ENCODE data around the gene EXOC6B.

EXOC6B gene

DNA sequence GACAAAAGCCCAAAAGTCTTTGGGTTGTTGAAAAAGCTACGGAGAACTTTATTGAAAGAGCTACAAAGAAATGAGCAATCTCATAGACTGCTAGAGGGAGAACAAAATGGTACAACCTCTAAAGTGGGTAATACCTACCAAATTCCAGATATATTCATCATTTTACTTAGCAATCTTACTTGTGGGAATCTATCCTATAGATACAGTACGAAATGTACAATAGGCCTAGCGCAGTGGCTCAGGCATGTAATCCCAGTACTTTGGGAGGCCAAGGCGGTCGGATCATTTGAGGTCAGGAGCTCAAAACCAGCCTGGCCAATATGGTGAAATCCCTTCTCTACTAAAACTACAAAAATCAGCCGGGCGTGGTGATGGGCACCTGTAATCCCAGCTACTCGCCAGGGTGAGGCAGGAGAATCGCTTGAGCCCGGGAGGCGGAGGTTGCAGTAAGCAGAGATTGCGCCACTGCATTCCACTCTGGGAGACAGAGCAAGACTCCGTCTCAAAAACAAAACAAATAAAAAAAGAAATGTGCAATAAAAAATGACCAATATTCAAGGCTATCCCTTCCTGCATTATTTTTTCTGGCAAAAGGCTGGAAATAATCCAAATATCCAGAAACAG is 10.1 kb downstream of the EXOC6B start:
- TF ChIP-seq, protein P1, sequence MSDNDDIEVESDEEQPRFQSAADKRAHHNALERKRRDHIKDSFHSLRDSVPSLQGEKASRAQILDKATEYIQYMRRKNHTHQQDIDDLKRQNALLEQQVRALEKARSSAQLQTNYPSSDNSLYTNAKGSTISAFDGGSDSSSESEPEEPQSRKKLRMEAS (IDR thresholded peaks at IDR 0.05) = no peak
- TF ChIP-seq CEBPB (IDR thresholded peaks at IDR 0.05) = peak; percentile 60

DNA sequence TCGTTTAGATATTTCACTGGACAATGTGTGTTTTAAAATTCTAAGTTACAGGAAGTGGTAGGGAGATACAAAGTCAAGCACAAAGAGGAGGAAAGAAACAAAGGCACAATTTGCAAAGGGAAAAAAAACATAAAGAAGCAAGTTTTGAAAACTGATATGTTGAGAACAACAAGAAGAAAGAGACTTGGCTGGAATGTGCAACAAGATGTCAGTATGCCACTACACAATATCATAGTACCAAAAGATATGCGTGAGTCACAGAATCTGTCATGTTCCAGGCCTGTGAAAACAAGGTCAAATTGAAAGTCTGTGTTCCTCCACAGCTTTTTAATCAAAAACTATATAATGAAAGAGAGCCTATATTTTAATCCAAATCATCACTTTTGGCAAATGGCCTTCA is 12.0 kb downstream of the EXOC6B start:
- TF ChIP-seq CEBPB (IDR thresholded peaks at IDR 0.05) = no peak
- no peak for TF ChIP-seq RAD21 (IDR thresholded peaks at IDR 0.05; ENCODE audit: low read depth)
- no peak for TF ChIP-seq TCF12 (IDR thresholded peaks at IDR 0.05; ENCODE audit: low read depth)
- TF ChIP-seq EGR1 (IDR thresholded peaks at IDR 0.05) = no peak
- TF ChIP-seq EP300 (IDR thresholded peaks at IDR 0.05; ENCODE audit: borderline replicate concordance) = no peak
- no peak for TF ChIP-seq FOXM1 (IDR thresholded peaks at IDR 0.05; ENCODE audit: borderline replicate concordance, low read depth)
- TF ChIP-seq TEAD4 (IDR thresholded peaks at IDR 0.05) = no peak
- TF ChIP-seq REST (IDR thresholded peaks at IDR 0.05; ENCODE audit: low read depth) = no peak

- TF ChIP-seq YY1 (IDR thresholded peaks at IDR 0.05; ENCODE audit: low read depth) (no peak), TCF12 (IDR thresholded peaks at IDR 0.05; ENCODE audit: low read depth) (no peak), RAD21 (IDR thresholded peaks at IDR 0.05; ENCODE audit: low read depth) (no peak), CREB1 (IDR thresholded peaks at IDR 0.05; ENCODE audit: low read depth) (no peak), USF1 (IDR thresholded peaks at IDR 0.05) (no peak), TAF1 (IDR thresholded peaks at IDR 0.05; ENCODE audit: low read depth) (no peak), EGR1 (IDR thresholded peaks at IDR 0.05) (no peak), FOXM1 (IDR thresholded peaks at IDR 0.05; ENCODE audit: borderline replicate concordance, low read depth) (no peak), CEBPB (IDR thresholded peaks at IDR 0.05) (no peak), REST (IDR thresholded peaks at IDR 0.05; ENCODE audit: low read depth) (no peak), NFIC (IDR thresholded peaks at IDR 0.05) (no peak), ZBTB7A (IDR thresholded peaks at IDR 0.05; ENCODE audit: low read depth) (no peak), EP300 (IDR thresholded peaks at IDR 0.05; ENCODE audit: borderline replicate concordance) (no peak)
Measured at GRCh38 chr2:72810165-72810564, 15.7 kb downstream of the EXOC6B start.

- TF ChIP-seq USF1 (IDR thresholded peaks at IDR 0.05) (no peak), RAD21 (IDR thresholded peaks at IDR 0.05; ENCODE audit: low read depth) (no peak), ZBTB7A (IDR thresholded peaks at IDR 0.05; ENCODE audit: low read depth) (no peak), NFIC (IDR thresholded peaks at IDR 0.05) (no peak), TCF12 (IDR thresholded peaks at IDR 0.05; ENCODE audit: low read depth) (no peak)
Measured at GRCh38 chr2:72809095-72809494, 16.7 kb downstream of the EXOC6B start.

GRCh38 chr2:72806280-72806945 is 19.4 kb downstream of the EXOC6B start:
- no peak for TF ChIP-seq YY1 (IDR thresholded peaks at IDR 0.05; ENCODE audit: low read depth)
- no peak for TF ChIP-seq EP300 (IDR thresholded peaks at IDR 0.05; ENCODE audit: borderline replicate concordance)
- no peak for TF ChIP-seq TAF1 (IDR thresholded peaks at IDR 0.05; ENCODE audit: low read depth)

DNA sequence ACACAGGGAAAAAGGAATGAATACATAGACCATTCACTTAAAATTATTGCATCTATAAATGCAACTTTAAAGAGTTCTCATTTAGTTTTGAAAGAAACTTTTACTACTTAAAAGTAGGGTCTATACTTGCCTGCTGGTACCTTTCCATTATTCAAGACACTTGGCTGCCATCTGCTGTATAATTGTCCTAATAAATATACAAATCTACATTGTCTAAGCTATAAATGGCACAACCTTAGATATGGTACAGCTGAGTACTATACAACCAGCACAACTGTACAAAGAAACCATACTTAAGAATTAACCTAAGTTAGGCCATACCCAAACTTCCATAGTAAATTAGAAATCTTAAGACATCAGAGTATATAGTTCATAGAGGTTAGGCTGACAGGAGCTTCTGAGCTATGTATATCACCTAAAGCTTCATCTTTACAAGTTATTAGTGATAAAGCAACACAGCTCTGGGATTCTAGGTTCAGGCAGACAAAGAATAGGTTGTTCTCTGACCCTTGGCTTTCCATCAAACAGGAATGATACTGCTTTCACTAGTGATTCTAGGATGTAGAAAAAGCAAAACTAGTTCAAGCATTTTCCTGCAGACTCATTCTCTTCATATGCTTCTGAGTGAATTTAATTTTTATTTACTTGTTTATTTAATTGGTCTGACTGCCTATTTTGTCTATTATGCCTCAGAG is 22.1 kb downstream of the EXOC6B start:
- TF ChIP-seq FOXM1 (IDR thresholded peaks at IDR 0.05; ENCODE audit: borderline replicate concordance, low read depth) (no peak), TAF1 (IDR thresholded peaks at IDR 0.05; ENCODE audit: low read depth) (no peak), EGR1 (IDR thresholded peaks at IDR 0.05) (no peak), REST (IDR thresholded peaks at IDR 0.05; ENCODE audit: low read depth) (no peak), TCF12 (IDR thresholded peaks at IDR 0.05; ENCODE audit: low read depth) (no peak), ZBTB7A (IDR thresholded peaks at IDR 0.05; ENCODE audit: low read depth) (no peak), RAD21 (IDR thresholded peaks at IDR 0.05; ENCODE audit: low read depth) (no peak), NFIC (IDR thresholded peaks at IDR 0.05) (no peak), CEBPB (IDR thresholded peaks at IDR 0.05) (no peak), YY1 (IDR thresholded peaks at IDR 0.05; ENCODE audit: low read depth) (no peak), TEAD4 (IDR thresholded peaks at IDR 0.05) (no peak), EP300 (IDR thresholded peaks at IDR 0.05; ENCODE audit: borderline replicate concordance) (no peak), CREB1 (IDR thresholded peaks at IDR 0.05; ENCODE audit: low read depth) (no peak), USF1 (IDR thresholded peaks at IDR 0.05) (no peak)
- TF ChIP-seq, protein P1 (IDR thresholded peaks at IDR 0.05) = no peak
